Endothelial cell of umbilical vein (primary cell): ENCODE measurements around the gene MRPL48. TPM values are rescaled to one million over a fixed set of nuclear protein-coding genes. Genes with fewer than 3 reads are reported as not detected.
A peak's percentile ranks its signal among the peaks of the same experiment; 100 is the strongest.

Source experiments
- BruUV-seq: library from RNA; stranded (reverse); fragments of 400-500 nt; replicated peaks from 2 replicates; lab custom pipeline; 2021; lab: Mats Ljungman, UMichigan
- CTCF ChIA-PET: fragments of 300-600, 350-600 bp; sonication (Branson Sonifier 250); formaldehyde crosslinking; loops from one replicate; lab custom pipeline; 2021; ENCODE audit warnings: antibody characterized with exemption, inconsistent platforms; lab: Charles Lee
- POLR2A ChIA-PET: fragments of 300-600, 350-600 bp; sonication (Branson Sonifier 250); formaldehyde crosslinking; loops from one replicate; lab custom pipeline; 2021; ENCODE audit warnings: antibody characterized with exemption, inconsistent platforms; lab: Charles Lee
- DNase-seq: peaks from one replicate; pipeline ENCODE4 v3.0.0-alpha.2; 2011; ENCODE audit warnings: low read depth, low spot score
- FAIRE-seq: peaks from 2 replicates; lab custom pipeline; 2011; peaks lifted over from hg19 to GRCh38; lab: Jason Lieb, UNC
- H2AFZ ChIP-seq: 2 replicates; pipeline ENCODE4 v1.6.0; 2012; ENCODE audit warnings: low read depth, low read length, control low read depth, inconsistent platforms
- H3K27ac ChIP-seq: 2 replicates; pipeline ENCODE4 v1.5.1; 2011; ENCODE audit warnings: low read depth, mild to moderate bottlenecking, control low read depth, low read length, moderate library complexity; ENCODE audit not compliant: insufficient read depth
- H3K27me3 ChIP-seq, 2 experiments: 2 replicates each; pipeline versions ENCODE4 v1.6.0 to v1.6.1; 2011; ENCODE audit warnings: low read length in 2 of 2, mixed read lengths in 1 of 2; ENCODE audit not compliant: control insufficient read depth in 2 of 2, insufficient read depth in 2 of 2
- H3K36me3 ChIP-seq, 2 experiments: 2 replicates in 1 of 2; 3 replicates in 1 of 2; pipeline ENCODE4 v1.5.1; 2011; ENCODE audit warnings: low read length in 2 of 2, mild to moderate bottlenecking in 1 of 2, moderate library complexity in 1 of 2; ENCODE audit not compliant: control insufficient read depth in 2 of 2, insufficient read depth in 2 of 2; ENCODE audit errors: extremely low read depth in 1 of 2
- H3K4me1 ChIP-seq: 3 replicates; pipeline ENCODE4 v1.5.1; 2011; ENCODE audit warnings: mild to moderate bottlenecking, low read length; ENCODE audit not compliant: control insufficient read depth, insufficient read depth; ENCODE audit errors: extremely low read depth
- H3K4me2 ChIP-seq: 2 replicates; pipeline ENCODE4 v1.6.1; 2011; ENCODE audit warnings: low read length, control low read depth, mixed read lengths; ENCODE audit not compliant: insufficient read depth
- H3K4me3 ChIP-seq, 3 experiments: fragments of 200-600 bp in 1 of 3; sonication (generic), shearing (Covaris generic) in 1 of 3; replicated peaks in 1 of 3; 2 replicates each; pipeline ENCODE4 v1.5.1; 2011 to 2016; ENCODE audit warnings: control low read depth in 3 of 3, low read length in 3 of 3, mild to moderate bottlenecking in 2 of 3, inconsistent platforms in 1 of 3, low read depth in 1 of 3, moderate library complexity in 1 of 3; ENCODE audit not compliant: insufficient read depth in 1 of 3
- H3K79me2 ChIP-seq: 2 replicates; pipeline ENCODE4 v1.6.0; 2012; ENCODE audit warnings: low read length, inconsistent platforms; ENCODE audit not compliant: control insufficient read depth, insufficient read depth
- H3K9ac ChIP-seq: replicated peaks from 2 replicates; pipeline ENCODE3; 2011; ENCODE audit warnings: low read length, control low read depth; ENCODE audit not compliant: insufficient read depth; ENCODE audit errors: extremely low read depth
- H3K9me1 ChIP-seq: replicated peaks from 3 replicates; pipeline ENCODE4 v1.6.0; 2011; ENCODE audit warnings: mild to moderate bottlenecking, low read length; ENCODE audit not compliant: control insufficient read depth, insufficient read depth; ENCODE audit errors: extremely low read depth
- H3K9me3 ChIP-seq: replicated peaks from 2 replicates; pipeline ENCODE4 v1.5.1; 2012; ENCODE audit warnings: low read length, inconsistent platforms; ENCODE audit not compliant: control insufficient read depth, insufficient read depth
- H4K20me1 ChIP-seq: replicated peaks from 2 replicates; pipeline ENCODE3; 2011; ENCODE audit warnings: mild to moderate bottlenecking, low read length; ENCODE audit not compliant: control insufficient read depth, insufficient read depth; ENCODE audit errors: extremely low read depth
- CTCF ChIP-seq, 2 donors: IDR thresholded peaks; 1 replicate in 1 of 2; 2 replicates in 1 of 2; pipeline ENCODE4 v1.5.1; 2011; ENCODE audit warnings: low read length in 2 of 2, mild to moderate bottlenecking in 2 of 2, moderate library complexity in 2 of 2, control low read depth in 1 of 2, inconsistent platforms in 1 of 2, low read depth in 1 of 2; ENCODE audit not compliant: insufficient read depth in 1 of 2; ENCODE audit errors: extremely low read depth in 1 of 2
- EZH2 ChIP-seq: IDR thresholded peaks from 2 replicates; pipeline ENCODE4 v1.6.1; 2012; ENCODE audit warnings: borderline replicate concordance, low read depth, mild to moderate bottlenecking, moderate library complexity, low read length, inconsistent platforms; ENCODE audit not compliant: severe bottlenecking
- FOS ChIP-seq: IDR thresholded peaks from 2 replicates; pipeline ENCODE4 v1.6.1; 2011; ENCODE audit warnings: mild to moderate bottlenecking, low read length, moderate library complexity, borderline replicate concordance; ENCODE audit not compliant: insufficient read depth
- GATA2 ChIP-seq: IDR thresholded peaks from 2 replicates; pipeline ENCODE4 v1.7.0; 2011; ENCODE audit warnings: low read depth, mild to moderate bottlenecking, moderate library complexity, mixed read lengths, low read length; ENCODE audit not compliant: insufficient read length, insufficient read depth
- JUN ChIP-seq: IDR thresholded peaks from 2 replicates; pipeline ENCODE4 v1.6.1; 2011; ENCODE audit warnings: borderline replicate concordance, low read depth; ENCODE audit not compliant: insufficient read length, insufficient read depth
- MAX ChIP-seq: IDR thresholded peaks from 2 replicates; pipeline ENCODE4 v1.6.1; 2011; ENCODE audit not compliant: insufficient read depth, insufficient read length
- MYC ChIP-seq: IDR thresholded peaks from one replicate; pipeline ENCODE4 v1.6.1; 2011; ENCODE audit warnings: mild to moderate bottlenecking, low read depth, low read length
- POLR2A ChIP-seq: IDR thresholded peaks from 2 replicates; pipeline ENCODE4 v1.6.1; 2012; ENCODE audit warnings: low read depth, mild to moderate bottlenecking, control low read depth, low read length
- POLR2AphosphoS5 ChIP-seq: IDR thresholded peaks from 2 replicates; pipeline ENCODE4 v1.6.1; 2012; ENCODE audit warnings: low read depth, mild to moderate bottlenecking, control low read depth, low read length, moderate library complexity; ENCODE audit not compliant: insufficient read depth
- dilution Hi-C: fragments of 300-500 bp; cut with MboI; formaldehyde crosslinking; loops from one replicate; pipeline ENCODE4 v1.15.0; 2019; ENCODE audit warnings: low sequenced_read_pairs; ENCODE audit not compliant: extremely low pct_ligation_motif_present
- intact Hi-C: fragments of 100-400 bp; cut with micrococcal nuclease; formaldehyde crosslinking; loops from one replicate; pipeline ENCODE4 v1.10.0; 2022
- polyA plus RNA-seq, 4 experiments: library from polyadenylated mRNA; depleted of rRNA in 3 of 4; stranded (reverse) in 3 of 4; unstranded in 1 of 4; fragments of >200 nt; gene quantifications; 2 replicates each; pipeline versions ENCODE4 v1.2.1 to v1.2.3, GENCODE V29; 2011 to 2012; ENCODE audit warnings: missing spikeins in 1 of 4
- total RNA-seq: library from RNA; stranded (reverse); gene quantifications from 2 replicates; pipeline ENCODE4 v1.2.3, GENCODE V29; 2021

The MRPL48 gene
- total and polyA plus RNA-seq, 2 donors (not counting 3 experiments of a cell fraction or from before 2014, with no cell fraction given) = 25.0 to 38.3 TPM

GRCh38 chr11:73761403-73761945 lies 26.2 kb upstream of the MRPL48 start:
- peak; percentile 9 for TF ChIP-seq POLR2A
- no peak for TF ChIP-seq EZH2
- Histone ChIP-seq H3K9me1 (no peaks in the 10 kb centered on the region), H3K4me3 (peak overlapping the region in 1 of 3 experiments; percentile 31), H3K4me2 (peak overlapping the region; percentile 58), H4K20me1 (peaks cover 19% of the 10 kb centered on the region), H3K27me3 (peaks cover 0 to 8% of the 10 kb centered on the region in 2 experiments), H3K36me3 (peaks cover 0 to 5% of the 10 kb centered on the region in 2 experiments), H3K9ac (peak overlapping the region; percentile 44), H3K9me3 (no peaks in the 10 kb centered on the region), H3K4me1 (peaks cover 19% of the 10 kb centered on the region), H2AFZ (peak overlapping the region; percentile 77), H3K79me2 (peaks cover 43% of the 10 kb centered on the region), H3K27ac (peak overlapping the region; percentile 45)
- ChIA-PET POLR2A (interaction anchor here (0.6 to 2.2 kb wide), 4 partner anchors 9 to 149 kb away, joined by 3 to 39 read pairs (median 4); no protein-coding TSS in a partner anchor), CTCF (interaction anchor here (0.9 to 1.8 kb wide), 5 partner anchors 15 to 170 kb away, joined by 4 to 22 read pairs (median 5); no protein-coding TSS in a partner anchor)
- no peak for FAIRE-seq
- no peak for DNase-seq
- intact Hi-C loops = loop anchor here (1.0 to 10.0 kb wide), 4 partner anchors 18 to 173 kb away; partner anchors contain the start of genes COA4 and PAAF1
- BruUV-seq = no TSS peak
- dilution Hi-C loops = no loop called here

GRCh38 chr11:73762732-73763131 lies 24.9 kb upstream of the MRPL48 start:
- H3K4me2 ChIP-seq = no peak overlapping the region
- peaks cover 16% of the 10 kb centered on the region for H4K20me1 ChIP-seq
- no peaks in the 10 kb centered on the region for H3K9me1 ChIP-seq
- H3K4me1 ChIP-seq = peaks cover 18% of the 10 kb centered on the region
- no peak overlapping the region for H3K9ac ChIP-seq
- no peak for DNase-seq
- BruUV-seq = no TSS peak
- H3K27me3 ChIP-seq = peaks cover 1 to 20% of the 10 kb centered on the region in 2 experiments
- H3K79me2 ChIP-seq = peaks cover 31% of the 10 kb centered on the region
- TF ChIP-seq FOS = no peak
- no peak for TF ChIP-seq GATA2
- no peak for TF ChIP-seq POLR2A
- no peak for TF ChIP-seq EZH2
- TF ChIP-seq POLR2AphosphoS5 = no peak
- no peak for TF ChIP-seq CTCF (IDR thresholded peaks at IDR 0.05; ENCODE audit: extremely low read depth in 1 of 2, insufficient read depth in 1 of 2, low read depth in 1 of 2, low read length in 2 of 2)
- no peak for TF ChIP-seq MYC
- TF ChIP-seq JUN = no peak
- TF ChIP-seq MAX = no peak
- H3K36me3 ChIP-seq = peaks cover 0 to under 1% of the 10 kb centered on the region in 2 experiments
- no peak overlapping the region for H3K4me3 ChIP-seq
- H2AFZ ChIP-seq = no peak overlapping the region
- intact Hi-C loops (loop anchor here (5.0 to 10.0 kb wide), 2 partner anchors 115 to 172 kb away; partner anchors contain the start of genes COA4 and PAAF1), dilution Hi-C loops (no loop called here)
- FAIRE-seq = no peak
- no peak overlapping the region for H3K27ac ChIP-seq
- H3K9me3 ChIP-seq = no peaks in the 10 kb centered on the region
- POLR2A ChIA-PET = interaction anchor here (0.7 kb wide), 1 partner anchor 408 kb away, joined by 4 read pairs; no protein-coding TSS in a partner anchor
- CTCF ChIA-PET = interaction anchor here (1.8 to 3.7 kb wide), 2 partner anchors 16 to 169 kb away, joined by 4 to 14 read pairs; no protein-coding TSS in a partner anchor
